Anterior cingulate cortex (tissue), 58 donors: ENCODE data around the gene BRF1.
"Not testable (repeated sequence)": the region's sequence is repeated elsewhere in the genome, so short reads cannot be mapped to it uniquely, and the experiment has no call there.

ENCODE experiments used
- DNase-seq, 58 donors: peaks; one replicate each; lab custom pipeline; 2025; lab: John Stamatoyannopoulos, UW

The BRF1 gene, protein sequence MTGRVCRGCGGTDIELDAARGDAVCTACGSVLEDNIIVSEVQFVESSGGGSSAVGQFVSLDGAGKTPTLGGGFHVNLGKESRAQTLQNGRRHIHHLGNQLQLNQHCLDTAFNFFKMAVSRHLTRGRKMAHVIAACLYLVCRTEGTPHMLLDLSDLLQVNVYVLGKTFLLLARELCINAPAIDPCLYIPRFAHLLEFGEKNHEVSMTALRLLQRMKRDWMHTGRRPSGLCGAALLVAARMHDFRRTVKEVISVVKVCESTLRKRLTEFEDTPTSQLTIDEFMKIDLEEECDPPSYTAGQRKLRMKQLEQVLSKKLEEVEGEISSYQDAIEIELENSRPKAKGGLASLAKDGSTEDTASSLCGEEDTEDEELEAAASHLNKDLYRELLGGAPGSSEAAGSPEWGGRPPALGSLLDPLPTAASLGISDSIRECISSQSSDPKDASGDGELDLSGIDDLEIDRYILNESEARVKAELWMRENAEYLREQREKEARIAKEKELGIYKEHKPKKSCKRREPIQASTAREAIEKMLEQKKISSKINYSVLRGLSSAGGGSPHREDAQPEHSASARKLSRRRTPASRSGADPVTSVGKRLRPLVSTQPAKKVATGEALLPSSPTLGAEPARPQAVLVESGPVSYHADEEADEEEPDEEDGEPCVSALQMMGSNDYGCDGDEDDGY

DNA sequence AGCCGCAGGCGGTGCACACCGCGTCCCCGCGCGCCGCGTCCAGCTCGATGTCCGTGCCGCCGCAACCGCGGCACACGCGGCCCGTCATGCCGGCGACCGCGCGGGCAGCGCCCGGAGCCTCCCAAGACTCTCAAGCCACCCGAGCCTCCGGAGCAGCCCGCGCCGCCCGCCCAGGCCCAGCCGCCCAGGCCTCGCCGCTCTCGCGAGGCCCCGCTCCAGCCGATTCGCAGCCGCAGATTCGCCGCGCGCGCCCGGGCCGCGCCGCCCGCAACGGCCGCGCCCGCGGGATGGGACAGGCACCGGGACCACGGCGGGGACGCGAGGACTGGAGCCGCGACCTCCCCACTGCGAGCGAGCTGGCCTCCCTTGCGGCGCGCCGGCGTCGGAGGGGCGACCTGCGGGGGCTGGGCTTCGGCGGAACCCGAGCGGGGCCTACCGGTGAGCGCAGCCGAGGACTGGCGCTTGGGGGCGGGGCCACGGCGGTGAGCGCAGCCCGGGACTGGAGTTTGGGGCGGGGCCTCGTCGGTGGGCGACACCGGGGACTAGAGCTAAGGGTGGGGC, at the start of gene BRF1:
Gene BRF1, minus strand, starts transcription at position 460 of the 561 bp plus-strand sequence. Its CDS starts 372 bp downstream, at position 88.
- peak in 55 of 58 donors; percentile 37 to 98 (median 90) for DNase-seq

DNA sequence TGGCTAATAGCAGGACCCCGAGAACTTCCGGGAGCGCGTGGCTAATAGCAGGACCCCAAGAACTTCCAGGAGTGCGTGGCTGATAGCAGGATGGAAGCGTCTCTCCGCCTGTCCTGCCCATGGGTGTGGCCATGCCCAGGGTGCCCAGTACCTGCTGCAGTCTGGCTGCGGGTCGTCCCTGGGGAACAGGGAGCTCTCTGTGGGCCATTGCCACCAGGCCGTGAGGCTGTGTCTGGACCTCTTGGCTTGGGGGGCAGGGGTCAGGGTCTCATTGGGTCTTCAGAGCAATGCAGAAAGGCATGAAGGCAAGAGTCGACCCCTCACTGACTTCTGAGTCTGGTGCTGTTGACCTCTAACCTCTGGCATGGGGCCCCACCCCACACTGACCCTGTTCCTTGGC, 49.2 kb upstream of the BRF1 start:
- DNase-seq = no peak

DNA sequence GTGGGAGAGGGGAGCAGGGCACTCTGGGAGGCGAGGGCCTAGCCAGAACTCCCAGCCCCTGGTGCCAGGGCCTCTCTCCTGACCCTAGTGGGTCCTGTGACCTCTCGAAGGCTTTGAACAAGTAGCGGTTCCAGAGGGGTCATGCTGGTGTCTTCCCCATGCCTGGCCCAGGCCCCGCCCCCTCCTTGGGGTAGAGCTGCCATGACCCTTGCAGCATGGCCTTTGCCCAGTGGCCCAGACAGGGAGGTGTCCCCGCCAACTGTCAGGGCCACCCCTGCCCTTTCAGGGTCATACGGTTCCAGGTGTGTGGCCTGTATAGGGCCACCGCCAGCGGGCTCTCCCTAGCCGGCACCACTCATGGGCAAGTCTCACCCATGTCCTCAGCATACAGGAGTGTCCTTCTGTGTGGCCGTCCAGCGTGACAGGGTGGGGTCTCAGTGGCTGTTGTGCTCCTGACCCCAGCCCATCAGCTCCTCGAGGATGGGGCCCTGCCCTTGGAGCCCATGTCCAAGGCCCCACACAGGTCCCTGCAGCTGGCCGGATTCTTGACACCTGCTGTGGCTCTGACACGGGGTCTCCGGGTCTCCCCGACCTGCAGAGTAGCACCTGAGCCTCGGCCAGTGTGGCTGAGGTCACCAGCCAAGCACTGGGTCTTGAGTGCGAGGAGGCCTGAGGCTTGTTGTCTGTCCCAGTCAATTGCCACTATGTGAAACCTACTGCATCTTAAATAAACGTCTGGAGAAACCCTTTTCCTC, 48.3 kb upstream of the BRF1 start:
- no peak for DNase-seq

DNA sequence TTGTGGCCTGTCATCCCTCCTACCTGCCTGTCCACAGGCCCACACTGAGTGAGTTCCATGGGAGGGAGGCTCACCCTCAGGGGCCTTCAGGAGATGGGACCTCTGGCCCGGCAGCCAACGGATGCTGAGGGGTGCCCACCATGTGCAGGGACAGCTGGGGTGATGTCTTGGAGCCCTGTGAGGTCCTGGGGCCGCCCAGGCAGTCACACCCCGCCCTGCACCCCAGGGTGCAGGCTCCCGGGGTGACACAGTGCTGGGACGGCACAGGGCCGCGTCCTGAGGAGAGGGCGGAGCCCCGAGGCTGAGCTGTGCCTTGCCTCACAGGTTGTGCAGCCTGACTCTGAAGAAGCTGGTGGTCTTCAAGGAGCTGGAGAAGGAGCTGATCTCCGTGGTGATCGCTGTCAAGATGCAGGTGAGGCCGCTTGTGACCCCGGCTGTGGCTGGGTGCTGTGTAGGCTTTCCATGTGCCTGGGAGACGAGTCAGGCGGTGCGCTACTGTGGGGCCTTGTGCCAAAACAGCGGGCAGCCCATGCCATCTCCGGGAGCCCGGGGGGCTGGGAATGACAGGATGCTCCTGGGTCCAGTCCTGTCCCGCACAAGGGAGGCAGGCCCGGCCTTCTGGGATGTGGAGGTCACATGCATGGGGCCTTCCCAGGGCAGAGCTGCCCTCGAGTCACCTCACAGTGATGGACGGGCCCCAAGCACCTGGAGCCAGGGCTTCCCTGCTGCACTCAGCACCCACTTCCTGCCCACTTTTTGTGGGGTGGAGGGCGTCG, 47.6 kb upstream of the BRF1 start:
- DNase-seq = no peak

DNA sequence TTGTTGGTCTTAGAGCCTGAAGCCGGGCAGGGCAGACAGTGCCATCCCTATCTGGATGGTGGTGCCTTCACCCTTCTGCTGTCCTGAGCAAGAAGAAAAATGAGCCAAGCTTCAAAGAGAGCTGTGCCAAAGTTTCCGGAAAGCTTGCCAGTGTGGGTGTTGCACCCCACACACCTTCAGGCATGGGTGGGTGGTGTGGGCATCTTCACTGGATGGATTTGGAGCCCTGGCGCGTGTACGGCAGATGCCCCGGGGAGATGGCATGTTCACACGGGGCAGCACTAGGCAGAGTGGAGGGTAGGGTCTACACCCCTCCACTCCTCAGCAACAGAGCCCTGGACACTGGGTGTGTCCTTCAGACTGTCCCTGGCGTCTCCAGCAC, 46.8 kb upstream of the BRF1 start:
- DNase-seq = no peak

DNA sequence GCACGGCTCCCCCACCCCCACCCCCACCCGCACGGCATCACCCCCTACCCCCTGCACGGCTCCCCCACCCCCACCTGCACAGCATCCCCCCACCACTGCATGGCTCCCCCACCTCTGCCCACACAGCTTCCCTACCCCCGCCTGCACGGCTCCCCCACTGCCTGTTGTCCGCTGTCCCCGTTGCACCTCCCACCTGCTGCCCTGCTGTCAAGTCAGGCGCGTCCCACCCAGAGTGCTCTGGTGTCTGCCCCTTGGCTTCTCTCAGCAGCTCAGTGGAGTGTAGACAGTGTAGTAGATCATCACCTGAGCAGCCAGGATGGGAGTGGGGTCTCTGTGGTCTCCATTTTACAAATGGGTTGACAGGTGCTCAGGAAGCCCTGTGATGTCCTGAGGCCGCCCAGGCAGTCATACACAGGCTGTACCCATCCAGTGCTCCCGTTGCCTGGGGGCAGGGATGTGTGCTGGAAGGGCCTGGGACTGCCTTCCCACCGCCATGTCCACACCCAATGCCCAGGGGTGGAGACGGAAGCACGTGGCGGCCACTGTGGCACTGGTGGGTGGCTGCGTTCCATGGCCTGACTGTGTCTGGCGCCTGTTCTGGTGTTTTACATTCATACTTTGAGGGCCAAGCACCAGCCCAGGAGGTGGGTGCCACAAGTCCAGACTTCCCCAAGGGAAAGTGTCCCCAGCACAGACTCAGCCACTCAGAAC, 46.2 kb upstream of the BRF1 start:
- DNase-seq = peak in 1 of 58 donors; percentile 19

DNA sequence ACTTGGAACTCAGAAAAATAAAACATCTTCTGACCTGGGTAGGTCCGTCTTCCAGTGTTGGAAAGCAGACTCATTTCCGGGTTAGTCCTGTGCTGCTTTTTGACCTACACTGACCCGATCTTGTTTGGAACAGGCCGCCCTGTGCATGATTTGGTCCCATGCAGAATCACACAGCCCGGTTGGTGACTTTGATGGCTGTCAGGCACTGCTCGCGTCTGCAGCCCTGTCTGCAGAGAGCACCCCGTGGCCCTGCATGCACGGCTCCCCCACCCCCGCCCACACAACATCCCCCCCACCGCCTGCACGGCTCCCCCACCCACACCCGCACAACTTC, 45.4 kb upstream of the BRF1 start:
- DNase-seq = no peak

DNA sequence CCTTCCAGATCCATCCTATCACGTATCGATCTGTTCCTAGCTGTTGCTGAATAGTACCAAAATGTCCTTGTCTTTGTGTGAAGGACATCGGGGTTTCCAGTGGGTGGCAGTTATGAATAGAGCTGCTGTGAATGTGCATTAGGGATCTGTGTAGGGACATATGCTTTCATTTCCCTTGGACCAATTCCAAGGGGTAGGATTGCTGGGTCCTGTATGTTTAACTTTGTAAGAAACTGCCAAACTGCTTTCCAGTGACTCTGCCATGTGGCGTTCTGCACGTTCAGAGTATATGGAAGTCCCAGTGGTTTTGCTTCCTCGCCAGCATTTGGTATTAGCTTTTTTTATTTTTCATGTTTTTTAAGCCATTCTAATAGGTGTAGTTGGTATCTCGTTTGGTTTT, 42.4 kb upstream of the BRF1 start:
- DNase-seq = no peak

DNA sequence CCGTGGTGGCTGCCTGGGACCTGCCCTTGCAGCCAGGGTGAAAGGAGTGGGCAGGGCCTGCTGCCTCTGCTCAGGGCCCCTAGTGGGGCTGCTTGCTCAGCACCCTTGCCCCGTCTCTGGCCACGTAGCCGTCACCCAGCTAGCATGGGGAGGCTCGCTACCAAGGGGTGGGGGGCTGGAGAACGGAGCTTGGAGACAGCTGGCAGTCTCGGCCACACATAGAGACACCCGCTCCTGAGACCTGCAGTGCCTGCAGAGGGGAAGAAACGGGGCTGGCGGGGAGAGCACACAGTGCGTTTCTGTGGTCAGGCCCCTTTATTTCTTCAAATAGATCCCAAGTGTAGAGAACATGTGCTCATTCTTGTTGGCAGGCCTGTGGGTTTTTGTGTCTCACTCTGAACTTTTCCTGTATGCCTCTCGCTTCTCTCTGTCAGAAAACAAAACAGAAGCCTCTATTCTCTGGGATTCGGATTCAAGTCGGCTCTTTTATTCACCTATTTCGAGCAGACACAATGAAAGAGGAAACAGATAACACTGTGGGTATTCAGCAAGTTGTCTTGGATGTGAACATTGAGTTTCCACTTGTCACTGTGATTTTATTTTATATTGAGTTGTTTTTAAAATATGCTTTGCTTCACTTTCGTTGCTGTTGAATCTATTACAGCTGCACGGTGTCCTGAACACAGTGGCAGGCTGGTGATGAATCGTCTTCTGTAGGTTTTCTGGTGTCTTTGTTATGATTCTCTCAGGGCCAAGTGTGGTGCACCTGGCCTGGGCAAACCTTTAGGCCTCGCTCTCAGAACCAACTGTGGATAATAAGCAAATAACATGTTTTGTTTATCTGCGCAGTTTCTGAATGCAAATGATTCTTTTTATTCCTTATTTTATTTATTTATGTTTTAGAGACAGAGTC, 40.3 kb upstream of the BRF1 start:
- peak in 20 of 58 donors; percentile 16 to 78 (median 37) for DNase-seq

DNA sequence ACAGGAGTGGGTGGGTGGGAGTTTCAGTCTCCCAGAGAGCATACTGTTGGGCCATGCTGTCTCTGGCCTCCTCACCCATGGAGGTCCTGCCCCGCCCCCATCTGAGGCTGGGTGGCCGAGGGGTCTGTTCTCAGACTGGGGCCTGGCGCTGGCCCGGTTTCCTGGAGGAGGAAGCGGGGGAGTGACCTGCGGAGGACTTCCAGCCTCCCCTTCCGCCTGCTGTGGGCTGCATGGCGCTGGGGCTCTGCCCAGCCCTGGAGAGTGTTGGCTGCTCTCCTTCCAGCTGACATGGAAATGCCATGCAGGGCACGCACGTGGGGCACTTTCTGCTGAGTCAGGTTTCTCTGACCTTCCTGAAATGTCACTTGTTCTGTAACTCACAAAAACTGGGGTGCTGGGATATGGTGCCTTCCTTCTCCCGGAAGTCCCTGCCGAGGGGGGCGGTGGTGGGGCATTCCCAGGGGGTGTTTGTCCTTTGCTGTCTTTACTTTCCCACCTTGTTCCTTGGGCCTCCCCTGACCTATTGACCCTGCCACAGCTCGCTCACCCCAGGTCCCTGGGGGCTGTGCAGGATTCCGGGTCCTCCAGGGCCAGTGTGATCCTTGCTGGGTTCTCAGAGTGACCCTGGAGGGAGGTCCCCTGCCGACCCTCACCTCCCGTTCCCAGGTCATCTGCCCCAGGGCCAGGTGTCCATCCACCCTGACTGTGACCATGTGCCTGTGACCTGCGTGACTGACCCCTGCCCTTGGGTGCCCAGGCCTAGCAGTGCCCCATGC, 37.4 kb upstream of the BRF1 start:
- DNase-seq = peak in 34 of 58 donors; percentile 35 to 77 (median 54)

DNA sequence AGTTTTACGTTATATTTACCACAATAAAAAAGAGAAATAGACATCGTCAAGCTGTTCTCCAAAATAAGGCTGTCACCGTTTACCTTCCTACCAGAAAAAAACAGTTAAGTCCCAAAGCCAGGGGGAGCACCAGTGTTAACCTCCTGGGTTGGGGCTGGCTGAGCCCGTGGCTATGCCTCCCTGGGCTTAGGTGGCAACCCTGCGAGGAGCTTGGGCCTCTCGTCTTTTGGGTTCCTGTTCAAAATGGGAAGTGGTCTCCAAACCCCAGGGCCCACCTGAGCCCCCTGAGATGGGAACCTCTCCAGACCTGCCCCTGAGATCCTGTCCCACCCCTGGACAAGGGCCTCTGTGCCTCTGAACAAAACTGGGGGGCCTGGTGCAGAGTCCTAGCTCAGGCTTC, 36.6 kb upstream of the BRF1 start:
- no peak for DNase-seq

DNA sequence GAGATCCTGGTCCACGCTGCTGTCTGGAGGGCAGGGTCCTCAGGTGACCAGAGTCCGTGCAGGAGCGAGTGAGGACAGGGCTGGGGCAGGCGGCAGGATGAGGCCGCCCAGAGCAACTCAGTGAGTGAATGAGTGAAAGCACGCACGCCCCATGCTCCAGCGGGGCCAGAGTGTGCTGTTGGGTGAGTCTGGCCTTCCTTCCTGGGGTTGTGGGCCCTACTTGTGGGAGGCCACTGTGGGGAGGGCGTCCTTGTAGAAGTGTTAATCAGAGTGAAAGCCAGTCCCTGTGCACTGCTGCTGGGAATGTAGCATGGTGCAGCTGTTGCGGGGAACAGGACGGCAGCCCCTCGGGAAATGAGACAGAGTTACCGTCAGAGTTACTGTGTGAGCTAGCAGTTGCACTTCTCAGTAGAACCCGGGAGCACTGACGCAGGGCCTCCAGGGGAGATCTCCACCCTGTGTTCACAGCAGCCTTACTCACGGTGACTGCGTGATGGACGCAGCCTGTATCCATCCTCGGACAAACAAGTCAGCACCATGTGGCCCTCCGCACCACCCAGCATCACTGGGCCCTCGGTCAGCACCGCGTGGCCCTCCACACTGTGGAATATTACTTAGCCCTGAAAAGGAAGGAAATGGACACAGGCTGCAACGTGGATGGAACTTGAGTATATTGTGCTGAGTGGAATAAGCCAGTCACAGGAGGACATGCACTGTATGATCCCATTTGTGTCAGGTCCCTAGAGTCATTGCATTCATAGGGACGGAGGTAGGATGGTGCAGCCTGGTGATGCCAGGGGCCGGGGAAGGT, 35.9 kb upstream of the BRF1 start:
- DNase-seq = no peak

DNA sequence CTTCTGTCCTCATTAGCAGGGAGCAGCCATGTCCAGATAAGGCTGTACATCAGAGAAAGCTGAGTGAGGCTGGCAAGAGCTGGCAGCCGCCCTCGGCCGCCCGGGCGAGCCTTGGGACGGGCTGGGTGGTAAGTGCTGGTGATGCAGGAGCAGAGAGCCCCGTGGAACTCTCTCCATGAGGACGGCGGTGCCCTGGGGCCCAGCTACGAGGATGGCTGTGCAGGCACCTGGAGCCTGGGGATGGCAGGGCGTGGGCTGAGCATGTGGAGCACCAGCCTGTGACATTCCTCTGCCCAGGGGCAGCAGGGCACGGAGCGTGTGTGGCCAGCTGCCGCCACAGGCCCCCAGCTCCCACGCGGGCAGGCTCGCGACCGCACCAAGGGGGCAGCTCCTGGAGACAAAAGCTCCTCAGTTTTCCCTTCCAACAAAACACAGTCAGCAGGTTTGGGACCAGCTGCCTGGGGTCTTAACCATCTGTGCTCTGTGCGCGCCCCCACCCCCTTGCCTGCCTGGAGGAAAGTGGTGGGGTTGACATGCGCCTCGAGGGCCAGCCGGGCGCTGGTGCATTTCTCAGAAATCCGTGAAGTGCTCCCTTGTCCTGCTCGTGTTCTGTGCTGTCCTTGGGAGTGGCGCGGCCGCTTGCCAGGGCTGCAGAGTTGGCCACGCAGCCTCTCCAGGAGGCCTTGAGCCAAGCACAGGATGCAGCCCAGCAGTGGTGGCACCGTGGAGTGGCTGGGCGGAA, 35.1 kb upstream of the BRF1 start:
- DNase-seq = peak in 31 of 58 donors; percentile 21 to 82 (median 56)

DNA sequence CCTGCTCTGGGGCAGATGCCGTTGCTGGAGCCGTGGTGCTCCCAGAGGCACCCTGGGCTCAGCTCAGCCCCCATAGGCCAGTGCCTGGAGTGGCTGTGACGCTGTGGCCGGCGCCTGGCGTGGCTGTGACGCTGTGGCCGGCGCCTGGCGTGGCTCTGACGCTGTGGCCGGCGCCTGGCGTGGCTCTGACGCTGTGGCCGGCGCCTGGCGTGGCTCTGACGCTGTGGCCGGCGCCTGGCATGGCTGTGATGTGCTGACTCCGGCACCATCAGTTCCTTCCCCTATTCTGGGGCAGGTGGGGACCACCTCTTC, 34.4 kb upstream of the BRF1 start:
- DNase-seq = not testable (repeated sequence)

DNA sequence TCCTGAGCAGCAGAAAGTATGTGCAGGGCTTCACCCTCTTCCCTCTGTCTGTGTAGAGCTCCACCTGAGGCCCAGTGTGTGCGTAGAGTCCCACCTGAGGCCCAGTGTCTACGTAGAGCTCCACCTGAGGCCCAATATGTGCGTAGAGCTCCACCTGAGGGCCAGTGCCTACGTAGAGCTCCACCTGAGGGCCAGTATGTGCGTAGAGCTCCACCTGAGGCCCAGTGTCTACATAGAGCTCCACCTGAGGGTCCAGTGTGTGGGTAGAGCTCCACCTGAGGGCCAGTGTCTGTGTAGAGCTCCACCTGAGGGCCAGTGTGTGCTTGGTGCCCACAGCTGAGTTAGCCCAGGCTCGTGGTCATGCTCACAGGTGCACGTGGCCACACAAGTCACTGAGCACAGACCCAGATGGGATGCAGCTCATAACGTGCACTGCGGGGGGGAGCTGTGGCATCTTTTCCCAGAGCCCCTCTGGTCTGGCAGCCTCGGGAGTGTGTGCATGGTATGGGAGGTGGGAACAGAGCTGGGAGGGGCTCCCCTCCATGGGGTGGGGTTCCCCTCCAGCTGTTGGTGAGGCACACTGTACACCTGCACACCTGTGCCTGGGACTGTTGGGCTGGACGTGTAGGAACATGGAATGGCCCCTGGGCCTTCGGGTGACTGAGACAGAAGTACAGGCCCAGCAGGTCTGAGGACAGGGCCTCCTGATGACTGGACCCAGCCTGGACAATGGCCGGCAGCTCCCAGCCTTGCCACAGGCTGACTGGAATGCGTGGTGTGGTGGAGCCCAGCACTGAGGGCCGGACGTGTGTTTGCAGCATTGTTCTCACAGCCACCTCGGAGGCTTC, 33.8 kb upstream of the BRF1 start:
- no peak for DNase-seq
